Activated CD8-positive, alpha-beta memory T cell treated with anti-CD3 and anti-CD28 coated beads, Interleukin-2, amount 50 U/mL, for 24 hours (primary cell): Measurements from ENCODE around the gene SORCS2.

Experiments used
- DNase-seq: peaks from one replicate; pipeline ENCODE4 v3.0.0-alpha.2; 2020; ENCODE audit errors: extremely low read depth

SORCS2 gene

DNA sequence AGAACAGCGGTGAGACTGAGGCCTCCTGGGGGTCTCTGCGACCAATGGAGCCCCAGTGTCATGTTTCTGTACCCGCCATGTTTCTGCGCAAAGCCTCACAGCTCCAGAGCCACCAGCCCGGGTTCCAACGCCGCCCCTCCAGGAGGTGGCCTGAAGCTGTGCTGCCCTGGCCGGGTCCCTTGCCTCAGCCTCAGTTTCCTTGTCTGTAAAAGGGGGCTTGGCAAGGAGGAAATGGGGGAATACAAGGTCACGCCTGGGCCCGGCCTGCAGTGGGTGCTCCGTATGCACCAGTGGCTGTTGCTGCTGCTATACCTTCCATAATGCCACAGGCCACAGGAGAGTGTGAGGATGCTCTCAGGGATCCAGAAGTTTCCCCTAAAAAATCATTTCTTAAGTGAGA is 517.8 kb downstream of the SORCS2 start:
- no peak for DNase-seq

DNA sequence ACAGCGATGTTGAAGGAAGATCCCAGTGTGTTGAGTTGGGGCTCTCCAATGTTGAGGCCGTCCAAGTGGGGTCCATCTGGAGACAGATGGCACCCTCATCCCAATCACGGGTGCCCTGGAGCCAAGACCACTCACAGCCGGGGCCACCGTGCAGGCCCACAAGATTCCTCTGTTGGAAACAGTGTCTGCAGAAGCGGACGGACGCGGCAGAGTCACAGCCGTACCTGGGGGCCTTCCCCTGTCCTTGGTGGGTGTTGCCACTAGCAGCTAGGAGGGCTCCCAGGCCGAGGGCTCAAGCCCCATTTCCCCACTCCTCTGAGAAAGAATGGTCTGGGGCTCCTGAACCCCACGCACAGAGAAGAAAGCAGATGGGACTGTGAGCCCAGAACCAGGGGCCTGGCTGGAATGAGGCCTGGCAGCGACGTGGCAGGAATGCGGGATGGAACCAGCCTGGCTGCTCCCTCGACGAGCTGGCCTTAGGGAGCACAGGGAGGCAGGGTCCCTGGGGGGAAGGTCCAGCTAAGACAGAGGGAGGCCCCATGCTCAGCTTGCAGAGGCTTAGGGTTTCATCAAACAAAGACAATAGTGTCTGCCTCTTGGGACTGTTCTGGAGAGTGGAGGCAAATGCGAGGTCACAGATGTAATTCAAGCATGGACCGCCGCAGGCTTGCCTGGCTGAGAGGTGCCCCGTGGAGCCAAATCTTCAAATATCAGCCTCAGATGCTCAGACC is 518.4 kb downstream of the SORCS2 start:
- DNase-seq: no peak

DNA sequence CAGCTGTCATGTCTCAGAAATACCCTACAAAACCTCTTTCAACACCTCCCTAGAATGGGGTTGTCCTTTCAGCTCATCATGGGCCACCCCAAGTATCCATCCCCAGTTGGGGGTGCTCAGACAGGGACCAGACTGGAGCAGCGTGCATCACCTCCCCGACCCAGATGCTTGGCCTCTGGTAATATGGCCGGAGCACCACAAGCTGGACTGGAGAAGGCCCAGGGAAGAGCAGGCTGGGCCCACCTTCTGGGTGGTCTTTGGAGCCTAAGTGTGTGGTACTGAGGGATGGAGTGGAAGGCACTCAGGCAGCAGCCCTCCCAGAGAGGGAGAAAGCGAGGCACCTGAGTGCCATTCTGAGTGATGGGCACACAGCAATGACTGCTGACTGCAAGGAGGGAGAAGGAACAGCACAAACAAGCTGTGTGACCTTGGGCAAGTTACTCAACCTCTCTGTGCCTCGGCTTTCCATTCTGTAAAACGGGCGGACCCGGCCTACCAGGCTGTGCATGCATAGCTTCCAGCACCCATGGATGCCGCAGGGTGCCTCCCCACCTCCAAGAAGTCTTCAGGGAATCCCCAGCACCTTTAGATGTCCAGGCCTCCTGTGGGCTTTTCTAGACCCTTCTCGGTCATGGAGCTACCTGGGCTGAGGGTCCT is 519.1 kb downstream of the SORCS2 start:
- no peak for DNase-seq

DNA sequence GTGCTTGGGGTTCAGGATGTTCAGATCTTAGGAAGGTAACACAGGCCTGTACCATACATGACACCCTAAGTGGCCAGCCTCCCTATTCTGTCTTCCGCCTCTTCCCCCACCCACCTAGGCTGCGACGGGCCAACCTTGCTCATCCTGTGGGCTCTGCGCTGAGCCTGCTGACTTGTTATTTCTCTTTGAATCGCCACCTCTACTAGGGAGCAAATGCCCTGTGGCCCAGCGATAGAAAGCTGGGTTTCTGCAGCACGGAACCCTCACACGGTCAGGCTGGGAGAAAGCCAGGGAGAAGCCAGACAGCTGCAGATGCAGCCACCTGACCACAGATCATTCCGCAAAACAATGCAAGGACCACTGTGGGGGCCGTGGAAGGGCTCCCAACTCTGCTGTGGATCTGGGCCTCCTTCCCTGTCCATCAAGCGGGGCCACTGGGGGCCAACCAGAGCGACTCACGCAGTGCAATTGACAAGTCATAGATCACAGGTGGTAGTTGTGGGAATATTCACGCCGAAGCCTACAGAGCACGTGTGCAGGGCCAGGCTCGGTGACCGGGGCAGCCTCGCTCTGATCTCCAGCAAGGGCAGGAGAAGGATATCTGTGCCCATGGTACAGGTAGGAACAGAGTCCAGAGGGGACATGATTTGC is 519.8 kb downstream of the SORCS2 start:
- DNase-seq: no peak

DNA sequence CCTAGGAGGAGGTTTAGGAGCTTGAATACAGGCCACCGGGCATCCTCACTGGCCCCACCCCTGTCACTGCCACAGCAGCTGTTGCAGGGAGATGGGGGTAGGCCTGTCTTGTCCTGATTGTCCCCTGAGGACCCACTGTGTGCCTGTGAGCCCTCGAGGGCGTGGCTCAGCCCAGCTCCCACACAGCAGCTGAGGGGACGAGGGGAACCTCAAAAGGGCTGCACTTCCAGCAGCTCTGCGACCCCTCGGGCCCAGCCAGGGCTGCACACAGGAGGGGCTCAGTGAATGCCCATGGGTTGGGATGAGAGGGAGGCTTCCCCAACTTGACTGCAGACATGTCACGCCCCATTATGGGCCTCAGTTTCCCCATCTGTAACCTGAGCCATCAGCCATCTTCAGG is 521.4 kb downstream of the SORCS2 start:
- no peak for DNase-seq

DNA sequence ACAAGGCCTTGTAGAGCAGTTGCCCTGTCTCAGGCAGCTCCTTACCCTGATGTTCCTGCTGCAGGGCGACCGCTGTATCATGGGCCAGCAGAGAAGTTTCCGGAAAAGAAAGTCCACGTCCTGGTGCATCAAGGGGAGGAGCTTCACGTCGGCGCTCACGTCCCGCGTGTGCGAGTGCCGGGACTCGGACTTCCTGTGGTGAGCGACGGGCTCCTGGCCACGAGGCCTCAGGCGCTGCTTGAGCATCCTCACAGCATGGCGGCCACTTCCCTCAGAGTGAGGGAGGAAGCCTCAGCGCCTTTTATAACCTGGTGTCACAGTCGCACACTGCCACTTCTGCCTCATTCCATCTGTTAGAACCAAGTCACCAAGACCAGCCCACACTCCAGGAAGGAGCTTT is 521.8 kb downstream of the SORCS2 start:
- DNase-seq: no peak

DNA sequence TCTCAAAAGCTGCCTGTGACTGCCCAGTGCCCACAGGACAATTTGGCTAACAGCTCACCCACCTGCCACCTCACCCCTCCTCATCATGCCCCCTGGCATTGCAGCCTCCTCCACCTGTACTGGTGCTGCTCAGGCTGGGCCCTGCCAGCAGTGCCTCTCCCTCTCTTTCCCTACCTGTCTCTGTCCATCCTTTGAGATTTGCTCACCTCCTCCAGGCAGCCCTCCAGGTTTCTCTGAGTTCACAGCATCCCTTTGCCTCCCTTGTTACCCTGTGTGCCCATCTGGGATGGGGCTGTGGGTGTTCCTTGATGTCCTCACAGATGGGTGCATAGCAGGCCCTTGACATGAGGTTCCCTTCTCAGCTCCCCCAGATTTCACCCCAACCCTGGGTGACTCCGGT is 522.4 kb downstream of the SORCS2 start:
- no peak for DNase-seq

DNA sequence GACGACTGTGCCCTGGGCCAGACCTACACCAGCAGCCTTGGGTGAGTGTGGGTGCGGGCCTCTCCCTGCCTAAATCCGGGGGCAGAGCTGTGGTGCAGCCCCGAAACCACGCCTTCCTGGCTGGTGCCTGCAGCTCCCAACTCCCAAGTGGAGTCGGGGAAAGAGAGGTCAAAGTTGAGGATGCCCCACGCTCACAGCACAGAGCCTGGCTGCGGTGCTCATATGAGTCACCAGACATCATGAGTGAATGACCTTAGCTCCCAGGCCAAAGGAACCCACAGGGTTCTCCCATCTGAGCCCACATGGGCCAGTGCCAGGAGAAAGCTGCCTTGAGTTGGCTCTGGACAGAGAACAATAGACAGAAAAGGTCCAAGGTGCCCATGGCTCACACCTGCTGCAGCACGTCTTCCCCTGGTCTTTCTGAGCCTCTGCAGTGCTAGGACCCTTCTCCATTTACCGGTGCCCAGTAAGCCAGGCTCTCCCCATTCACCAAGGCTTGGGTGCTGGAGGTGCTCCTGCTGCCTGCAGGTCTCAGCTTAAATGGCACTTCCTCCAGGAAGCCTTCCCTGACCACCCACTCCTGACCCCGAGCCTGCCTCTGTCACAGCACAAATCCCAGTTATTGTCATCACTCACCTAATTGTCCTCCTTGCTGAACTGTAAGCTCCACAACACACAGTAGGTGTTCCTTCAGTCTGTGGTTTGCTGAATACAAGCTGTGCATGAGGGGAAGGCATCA is 523.1 kb downstream of the SORCS2 start:
- no peak for DNase-seq

DNA sequence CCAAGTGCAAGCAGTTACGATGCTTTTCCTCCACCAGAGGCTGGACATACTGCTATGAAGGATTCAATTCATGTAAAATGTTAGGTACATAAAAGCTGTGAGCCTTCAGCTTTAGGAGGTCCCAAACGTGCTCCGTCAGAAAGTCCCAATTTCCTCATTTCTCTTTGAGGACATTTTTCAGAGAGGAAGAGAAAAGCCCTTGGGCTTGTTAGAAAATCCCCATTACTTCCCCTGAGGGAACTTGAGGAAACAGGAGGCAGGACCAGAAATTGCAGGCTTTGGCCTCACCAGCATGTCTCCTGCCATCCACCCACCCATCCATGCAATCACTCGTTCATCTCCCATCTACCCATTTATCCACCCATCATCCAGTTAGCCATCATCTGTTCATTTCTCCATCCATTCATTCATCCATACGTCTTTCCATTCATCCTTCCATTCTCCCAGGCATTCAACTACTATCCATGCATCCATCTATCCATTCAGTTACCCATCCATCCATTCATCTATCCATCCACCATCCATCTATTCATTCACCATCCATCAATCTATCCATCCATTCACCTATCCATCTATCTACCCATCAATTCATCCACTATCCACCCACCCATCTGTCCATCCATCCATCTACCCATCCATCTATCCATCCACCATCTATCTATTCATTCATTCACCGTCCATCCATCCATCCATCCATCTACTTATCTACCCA is 523.8 kb downstream of the SORCS2 start:
- DNase-seq: no peak

DNA sequence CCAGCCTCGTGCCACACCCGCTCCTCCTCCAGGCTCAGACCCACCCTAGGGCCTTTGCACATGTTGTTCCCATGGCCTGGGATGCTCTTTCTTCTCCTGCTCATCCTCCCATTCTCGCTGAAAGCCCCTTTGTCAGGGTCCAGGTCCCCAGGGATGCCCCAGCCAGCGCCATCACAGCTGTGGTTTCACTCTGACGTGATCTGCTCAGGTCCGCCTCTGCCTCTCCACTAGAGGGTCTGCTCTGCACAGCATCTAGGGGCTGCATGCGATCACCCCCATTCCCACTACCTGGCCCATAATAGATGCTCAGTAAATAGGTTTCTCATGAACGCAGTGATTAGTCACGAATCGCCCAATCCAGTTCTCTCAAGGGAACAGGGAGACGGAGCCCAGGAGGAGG is 524.8 kb downstream of the SORCS2 start:
- DNase-seq: no peak

DNA sequence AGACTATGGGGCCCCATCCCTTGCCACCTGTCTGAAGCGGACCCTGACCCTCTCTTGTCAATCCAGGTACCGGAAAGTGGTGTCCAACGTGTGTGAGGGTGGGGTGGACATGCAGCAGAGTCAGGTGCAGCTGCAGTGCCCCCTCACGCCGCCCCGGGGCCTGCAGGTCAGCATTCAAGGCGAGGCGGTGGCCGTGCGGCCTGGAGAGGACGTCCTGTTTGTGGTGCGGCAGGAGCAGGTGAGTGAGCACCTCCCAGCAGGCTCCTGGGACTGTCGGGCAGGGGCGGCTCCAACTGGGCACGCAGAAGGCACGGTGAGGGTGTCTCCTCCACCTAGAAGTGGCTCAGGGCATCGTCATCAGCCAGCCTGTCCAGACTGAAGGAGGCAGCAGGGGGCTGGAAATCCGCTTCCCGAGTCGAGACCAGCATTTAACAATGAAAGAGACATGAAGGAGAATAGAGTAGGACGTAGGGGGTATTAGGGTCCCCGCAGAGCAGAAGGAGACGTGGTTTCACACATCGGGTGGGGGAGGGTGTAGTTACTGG is 525.7 kb downstream of the SORCS2 start:
- DNase-seq: no peak

DNA sequence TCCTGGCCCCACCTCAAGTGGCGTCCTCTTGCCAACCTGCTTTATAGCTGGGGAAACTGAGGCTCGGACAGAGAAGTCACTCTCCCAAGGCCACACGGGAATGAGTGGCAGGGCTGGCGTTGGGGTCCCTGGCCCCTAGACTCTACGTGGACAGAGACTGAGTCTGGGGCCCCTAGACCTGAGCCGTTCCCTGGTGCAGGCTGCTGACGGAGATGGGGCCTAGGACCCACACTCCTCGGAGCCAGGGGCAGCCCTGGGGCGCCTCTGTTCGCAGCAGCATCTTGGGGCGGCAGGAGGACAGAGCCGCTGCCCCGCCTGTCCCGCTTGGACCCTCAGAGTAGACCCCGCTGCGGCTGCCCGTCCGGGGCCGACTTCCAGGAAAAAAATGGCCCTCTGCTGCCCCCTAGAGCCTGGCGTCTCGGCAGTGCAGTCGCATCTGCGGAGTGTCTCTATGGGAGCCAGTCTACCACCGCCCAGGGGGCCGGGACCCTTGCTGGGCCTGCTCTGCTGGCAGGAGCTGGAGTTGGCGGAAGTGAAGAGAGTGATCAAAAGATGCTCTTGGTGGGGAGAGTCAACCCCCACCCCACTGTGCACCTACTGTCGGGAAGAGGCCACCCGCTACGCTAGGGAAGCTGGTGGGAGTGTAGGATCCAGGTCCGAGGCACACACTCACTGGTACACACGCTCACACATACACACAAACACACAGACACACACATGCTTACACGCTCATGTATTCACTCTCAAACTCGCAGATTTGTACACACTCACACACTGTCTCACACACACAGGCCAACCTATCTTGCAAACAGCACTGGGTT is 527.2 kb downstream of the SORCS2 start:
- peak; percentile 7 for DNase-seq

DNA sequence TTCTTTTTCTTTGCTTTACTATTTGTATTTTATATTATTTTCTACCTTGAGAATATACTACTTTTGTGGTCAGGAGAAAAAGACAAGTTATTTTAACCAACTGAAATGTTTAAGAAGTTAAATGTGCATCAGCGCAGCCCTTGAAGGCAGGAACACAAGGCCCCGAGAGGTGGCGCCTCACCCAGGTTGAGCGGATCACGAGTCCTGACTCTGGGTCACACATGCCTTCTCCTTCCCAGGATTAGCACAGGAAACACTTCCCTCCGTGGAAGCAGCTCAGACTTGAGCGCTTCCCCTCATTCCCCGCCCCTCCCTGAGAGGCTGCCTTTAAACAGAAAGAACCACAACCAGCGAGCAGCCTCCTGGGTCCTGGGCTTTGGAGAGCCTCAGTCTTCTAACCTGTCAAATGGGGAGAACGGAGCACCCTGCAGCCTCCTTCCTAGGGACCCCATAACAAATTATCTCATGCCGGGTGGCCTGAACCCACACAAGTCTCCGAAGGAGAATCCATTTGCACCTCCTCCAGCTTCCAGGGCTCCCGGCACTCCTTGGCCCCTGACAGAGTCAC is 529.7 kb downstream of the SORCS2 start:
- DNase-seq: no peak

DNA sequence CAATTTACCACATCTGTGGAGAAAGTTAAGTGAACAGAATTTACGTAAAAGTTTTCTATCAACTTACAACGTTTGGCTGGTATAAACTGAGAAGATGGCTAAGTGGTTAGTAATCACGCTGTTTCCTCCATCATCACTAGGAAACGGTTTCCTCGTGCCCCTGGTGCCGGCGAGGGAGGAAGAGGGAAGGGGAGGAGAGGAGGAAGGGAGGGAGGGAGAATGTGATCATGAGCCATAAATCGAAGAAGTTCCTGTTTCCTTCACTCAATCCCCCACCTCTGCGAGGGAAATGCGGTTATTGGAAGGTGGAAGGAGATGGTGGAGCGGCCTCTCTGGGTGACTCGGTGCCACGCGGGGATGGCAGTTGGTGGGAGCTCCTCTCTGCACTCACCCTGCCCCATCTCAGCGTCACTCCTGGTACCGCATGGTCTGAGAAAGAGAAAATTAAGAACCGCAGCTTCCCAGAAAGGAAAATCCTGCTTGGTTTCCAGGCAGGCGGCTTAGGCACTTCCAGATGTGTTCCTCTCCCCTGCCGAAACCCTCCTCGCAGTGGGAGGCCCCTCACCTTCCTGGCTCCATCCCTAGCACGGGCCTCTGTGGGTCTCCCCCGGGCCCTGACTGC is 530.5 kb downstream of the SORCS2 start:
- DNase-seq: no peak

DNA sequence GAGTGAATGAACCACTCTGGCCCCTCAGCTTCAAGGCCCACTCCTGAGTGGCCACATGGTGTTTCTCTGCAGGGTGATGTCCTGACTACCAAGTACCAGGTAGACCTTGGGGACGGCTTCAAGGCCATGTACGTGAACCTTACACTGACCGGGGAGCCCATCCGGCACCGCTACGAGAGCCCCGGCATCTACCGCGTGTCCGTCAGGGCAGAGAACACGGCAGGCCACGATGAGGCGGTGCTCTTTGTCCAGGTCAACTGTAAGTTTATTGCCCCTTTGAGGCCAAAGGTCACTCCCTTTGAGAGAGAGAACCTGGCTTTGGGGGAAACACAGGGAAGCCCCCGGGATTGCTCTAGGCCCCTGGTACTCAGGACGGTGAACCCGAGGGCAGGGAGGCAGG is 531.3 kb downstream of the SORCS2 start:
- no peak for DNase-seq

DNA sequence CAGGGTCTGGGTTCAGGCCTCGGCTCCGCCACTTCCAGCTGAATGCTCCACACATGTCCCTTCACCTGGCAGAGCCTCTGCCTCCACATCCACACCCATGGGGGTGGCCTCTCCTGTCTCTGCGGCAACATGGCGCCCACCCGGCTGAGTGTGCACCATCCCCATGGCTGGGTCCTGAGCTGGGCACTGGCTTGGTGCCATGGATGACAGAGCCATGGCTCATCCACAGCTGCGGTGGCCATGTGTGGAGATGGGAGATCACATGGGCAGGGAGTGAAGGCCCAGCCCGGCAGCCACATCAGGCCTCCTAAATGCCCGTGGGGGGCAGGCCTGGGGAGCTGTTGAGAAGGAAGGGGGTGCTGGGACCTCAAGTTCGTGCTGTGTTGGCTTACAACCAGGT is 533.6 kb downstream of the SORCS2 start:
- DNase-seq: no peak

DNA sequence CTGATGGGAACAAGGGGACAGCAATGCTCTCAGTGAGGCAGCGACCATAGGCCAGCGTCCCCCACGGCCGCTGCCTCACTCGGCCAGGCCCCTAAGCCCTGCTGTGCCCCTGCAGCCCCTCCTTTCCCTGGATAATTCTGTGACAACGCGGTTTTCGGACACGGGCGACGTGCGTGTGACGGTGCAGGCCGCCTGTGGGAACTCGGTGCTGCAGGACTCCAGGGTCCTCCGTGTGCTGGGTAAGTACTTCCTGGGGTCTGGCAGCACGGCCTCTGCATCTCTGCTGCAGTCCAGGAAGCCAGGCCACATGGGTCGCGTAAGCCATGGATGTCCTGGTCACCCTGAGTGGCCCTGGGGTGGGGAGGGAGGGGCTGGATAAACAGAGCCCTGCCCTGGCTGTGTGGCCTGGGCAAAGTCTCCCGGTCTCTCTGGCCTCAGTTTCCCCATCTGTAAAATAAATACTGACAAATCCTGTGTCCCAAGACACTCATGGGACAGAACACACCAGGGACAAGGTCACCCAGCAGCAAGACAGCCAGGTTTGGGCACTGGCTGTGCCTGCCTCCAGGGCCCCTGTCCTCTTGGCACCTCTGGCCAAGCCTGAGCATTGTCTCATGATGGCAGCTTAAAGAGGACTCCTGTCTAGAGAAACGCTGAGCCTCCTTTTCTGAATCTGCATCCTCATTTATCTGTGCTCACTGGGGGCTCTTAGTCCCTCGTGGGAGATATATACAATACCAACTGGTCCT is 534.5 kb downstream of the SORCS2 start:
- no peak for DNase-seq

DNA sequence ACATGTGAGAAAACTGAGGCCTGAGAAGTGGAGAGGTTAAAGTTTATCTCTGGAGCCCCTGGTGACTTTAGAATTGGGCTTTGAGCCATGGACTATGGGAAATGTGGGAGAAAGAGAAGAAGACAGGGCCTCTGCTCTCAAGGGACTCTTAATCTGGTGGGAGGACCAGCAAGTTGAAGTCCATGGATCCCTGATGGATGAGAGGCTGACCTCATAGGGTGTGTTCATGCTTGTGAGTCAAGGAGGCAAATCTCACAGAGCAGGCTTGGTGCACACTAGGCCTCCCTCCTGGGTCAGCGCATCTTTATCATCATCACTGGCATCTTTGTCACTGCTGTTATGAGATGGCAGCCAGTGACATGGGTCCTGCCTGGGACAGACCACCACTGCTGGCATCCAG is 535.4 kb downstream of the SORCS2 start:
- DNase-seq: no peak

DNA sequence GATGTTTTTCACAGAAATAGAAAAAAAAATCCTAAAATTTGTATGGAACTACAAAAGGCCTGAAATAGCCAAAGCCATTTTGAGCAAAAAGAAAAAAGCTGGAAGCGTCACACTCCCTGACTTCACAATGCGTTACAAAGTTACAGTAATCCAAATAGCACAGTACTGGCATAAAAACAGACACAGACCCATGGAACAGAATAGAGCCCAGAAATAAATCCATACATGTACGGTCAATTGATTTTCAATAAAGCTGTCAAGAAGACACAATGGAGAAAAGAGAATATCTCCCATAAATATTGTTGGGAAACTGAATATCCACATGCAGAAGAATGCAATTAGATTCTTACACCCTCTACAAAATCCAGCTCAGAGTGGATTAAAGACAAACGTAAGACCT is 539.1 kb downstream of the SORCS2 start:
- DNase-seq: no peak
